PC-9 (cell line): ENCODE results near the gene PLXDC2. TPM values are rescaled to one million over a fixed set of nuclear protein-coding genes. Genes with fewer than 3 reads are reported as not detected.

Source experiments
- BruUV-seq: library from RNA; stranded (reverse); fragments of 400-500 nt; replicated peaks from 2 replicates; lab custom pipeline; 2021; lab: Mats Ljungman, UMichigan
- CTCF ChIA-PET: fragments of 300-600 bp; sonication (Branson Sonifier 250); formaldehyde crosslinking; loops from one replicate; lab custom pipeline; 2022; ENCODE audit warnings: antibody characterized with exemption; lab: Charles Lee
- POLR2A ChIA-PET: fragments of 300-600 bp; sonication (Branson Sonifier 250); formaldehyde crosslinking; loops from one replicate; lab custom pipeline; 2022; ENCODE audit warnings: antibody characterized with exemption; ENCODE audit not compliant: unreplicated experiment; lab: Charles Lee
- DNase-seq, 2 experiments: peaks; one replicate each; pipeline versions ENCODE4 v3.0.0 to v3.0.0-alpha.2; 2015 to 2022; ENCODE audit warnings: mixed read lengths in 1 of 2
- H2AFZ ChIP-seq: fragments of 200-600 bp; sonication (generic); 2 replicates; pipeline ENCODE4 v1.8.1; 2017; ENCODE audit warnings: antibody characterized with exemption
- H3F3A ChIP-seq: fragments of 200-600 bp; sonication (generic); 2 replicates; pipeline ENCODE4 v1.8.1; 2017; ENCODE audit warnings: antibody characterized with exemption, mild to moderate bottlenecking, low read depth; ENCODE audit not compliant: insufficient read depth
- H3K27ac ChIP-seq: fragments of 200-600 bp; sonication (generic); 2 replicates; pipeline ENCODE4 v1.6.1; 2016; ENCODE audit warnings: mixed run types
- H3K27me3 ChIP-seq: fragments of 200-600 bp; sonication (generic); 2 replicates; pipeline ENCODE4 v1.6.1; 2016; ENCODE audit warnings: low read depth, mixed run types; ENCODE audit not compliant: insufficient read depth
- H3K36me3 ChIP-seq: fragments of 200-600 bp; sonication (generic); 2 replicates; pipeline ENCODE4 v1.6.1; 2016; ENCODE audit warnings: low read depth, mixed run types
- H3K4me1 ChIP-seq: fragments of 200-600 bp; sonication (generic); replicated peaks from 2 replicates; pipeline ENCODE4 v1.6.1; 2016; ENCODE audit warnings: mixed run types; ENCODE audit not compliant: insufficient read depth
- H3K4me2 ChIP-seq: fragments of 200-600 bp; sonication (generic); 2 replicates; pipeline ENCODE4 v1.6.1; 2017; ENCODE audit warnings: mixed run types
- H3K4me3 ChIP-seq: fragments of 200-600 bp; sonication (generic); 2 replicates; pipeline ENCODE4 v1.6.1; 2016; ENCODE audit warnings: mixed run types
- H3K79me2 ChIP-seq: fragments of 200-600 bp; sonication (generic); 2 replicates; pipeline ENCODE4 v1.6.1; 2017; ENCODE audit warnings: low read depth, mixed run types
- H3K9me2 ChIP-seq: fragments of 200-600 bp; sonication (generic); 2 replicates; pipeline ENCODE4 v1.8.1; 2017; ENCODE audit warnings: mild to moderate bottlenecking; ENCODE audit not compliant: insufficient read depth
- H3K9me3 ChIP-seq: fragments of 200-600 bp; sonication (generic); 2 replicates; pipeline ENCODE4 v1.8.1; 2016; ENCODE audit warnings: low read depth; ENCODE audit not compliant: insufficient read depth
- H4K20me1 ChIP-seq: fragments of 200-600 bp; sonication (generic); 2 replicates; pipeline ENCODE4 v1.8.1; 2017; ENCODE audit not compliant: insufficient read depth
- EZH2 ChIP-seq: fragments of 200-600 bp; sonication (generic); IDR thresholded peaks from 2 replicates; pipeline ENCODE4 v1.8.0; 2017; ENCODE audit warnings: antibody characterized with exemption, low read depth
- intact Hi-C: fragments of 100-400 bp; cut with micrococcal nuclease; formaldehyde crosslinking; loops from one replicate; pipeline ENCODE4 v1.10.0; 2022; ENCODE audit not compliant: unreplicated experiment
- total RNA-seq: library from RNA; stranded (reverse); gene quantifications from 2 replicates; pipeline ENCODE4 v1.2.3, GENCODE V29; 2021
- TF ChIP-seq, protein P1 (sequence below): fragments of 200-600 bp; sonication (generic); conservative IDR thresholded peaks from 2 replicates; pipeline ENCODE4 v1.6.1; 2017; ENCODE audit warnings: mixed run types, antibody characterized with exemption, mild to moderate bottlenecking, moderate library complexity

The PLXDC2 gene
- total RNA-seq, 1 experiment from 2014 or later, result not detected

DNA sequence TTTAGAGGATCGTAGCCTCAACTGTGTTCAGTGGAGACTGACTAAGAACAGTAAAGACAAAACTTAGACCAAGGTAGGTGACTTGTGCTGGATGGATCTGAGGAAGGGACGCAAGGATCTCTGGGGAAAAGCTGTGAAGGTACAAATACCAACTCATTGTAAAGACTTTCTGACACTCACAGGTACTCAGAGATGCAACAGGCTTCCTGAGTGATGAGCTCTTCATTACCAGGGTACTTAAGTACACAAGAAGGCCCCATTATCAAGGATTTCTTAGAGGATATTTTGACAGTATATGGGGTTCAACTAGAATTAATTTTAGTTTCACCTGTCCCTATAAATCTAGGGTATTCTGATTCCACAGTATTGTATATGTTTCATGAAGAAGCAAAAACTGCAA, 440.7 kb downstream of the PLXDC2 start:
- no peaks in the 10 kb centered on the region for H3F3A ChIP-seq
- ChIA-PET CTCF (no interaction called here), POLR2A (no interaction called here)
- no peak overlapping the region for H3K4me2 ChIP-seq
- H3K4me1 ChIP-seq, result no peaks in the 10 kb centered on the region
- intact Hi-C loops, result no loop called here
- no peaks in the 10 kb centered on the region for H3K9me2 ChIP-seq
- H3K9me3 ChIP-seq, result no peaks in the 10 kb centered on the region
- H2AFZ ChIP-seq, result no peak overlapping the region
- H3K36me3 ChIP-seq, result no peaks in the 10 kb centered on the region
- TF ChIP-seq EZH2, result no peak
- TF ChIP-seq, protein P1, sequence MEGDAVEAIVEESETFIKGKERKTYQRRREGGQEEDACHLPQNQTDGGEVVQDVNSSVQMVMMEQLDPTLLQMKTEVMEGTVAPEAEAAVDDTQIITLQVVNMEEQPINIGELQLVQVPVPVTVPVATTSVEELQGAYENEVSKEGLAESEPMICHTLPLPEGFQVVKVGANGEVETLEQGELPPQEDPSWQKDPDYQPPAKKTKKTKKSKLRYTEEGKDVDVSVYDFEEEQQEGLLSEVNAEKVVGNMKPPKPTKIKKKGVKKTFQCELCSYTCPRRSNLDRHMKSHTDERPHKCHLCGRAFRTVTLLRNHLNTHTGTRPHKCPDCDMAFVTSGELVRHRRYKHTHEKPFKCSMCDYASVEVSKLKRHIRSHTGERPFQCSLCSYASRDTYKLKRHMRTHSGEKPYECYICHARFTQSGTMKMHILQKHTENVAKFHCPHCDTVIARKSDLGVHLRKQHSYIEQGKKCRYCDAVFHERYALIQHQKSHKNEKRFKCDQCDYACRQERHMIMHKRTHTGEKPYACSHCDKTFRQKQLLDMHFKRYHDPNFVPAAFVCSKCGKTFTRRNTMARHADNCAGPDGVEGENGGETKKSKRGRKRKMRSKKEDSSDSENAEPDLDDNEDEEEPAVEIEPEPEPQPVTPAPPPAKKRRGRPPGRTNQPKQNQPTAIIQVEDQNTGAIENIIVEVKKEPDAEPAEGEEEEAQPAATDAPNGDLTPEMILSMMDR, result no peak
- H3K79me2 ChIP-seq, result no peaks in the 10 kb centered on the region
- no peaks in the 10 kb centered on the region for H4K20me1 ChIP-seq
- H3K4me3 ChIP-seq, result no peak overlapping the region
- H3K27me3 ChIP-seq, result no peaks in the 10 kb centered on the region
- DNase-seq, result no peak
- BruUV-seq, result no TSS peak
- no peak overlapping the region for H3K27ac ChIP-seq

DNA sequence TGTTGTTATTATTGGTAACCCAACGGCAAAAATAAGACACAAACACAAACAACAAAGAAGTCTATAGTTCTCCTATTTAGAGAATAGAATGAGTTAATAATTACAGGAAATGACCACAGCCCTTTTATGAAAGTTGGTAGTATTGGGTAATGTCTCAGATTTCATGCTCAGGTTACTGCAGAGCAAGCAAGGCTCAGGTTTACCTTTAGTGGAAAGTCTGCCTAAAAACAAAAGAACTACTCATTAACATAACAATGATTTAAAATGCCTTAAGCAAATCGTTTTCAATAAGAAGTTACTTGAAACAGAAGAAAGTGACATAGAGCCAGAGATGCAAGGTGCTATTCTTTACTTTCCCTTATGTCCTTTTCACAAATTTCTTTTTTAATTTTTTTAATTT, 441.2 kb downstream of the PLXDC2 start:
- H3K9me3 ChIP-seq, result no peaks in the 10 kb centered on the region
- H3K4me1 ChIP-seq, result no peaks in the 10 kb centered on the region
- no peak overlapping the region for H3K27ac ChIP-seq
- H3K4me2 ChIP-seq, result no peak overlapping the region
- no peaks in the 10 kb centered on the region for H3K9me2 ChIP-seq
- ChIA-PET POLR2A (no interaction called here), CTCF (no interaction called here)
- H3K79me2 ChIP-seq, result no peaks in the 10 kb centered on the region
- intact Hi-C loops, result no loop called here
- no peaks in the 10 kb centered on the region for H3F3A ChIP-seq
- no peaks in the 10 kb centered on the region for H3K36me3 ChIP-seq
- no peak for DNase-seq
- TF ChIP-seq EZH2, result no peak
- TF ChIP-seq, protein P1, result no peak
- BruUV-seq, result no TSS peak
- no peaks in the 10 kb centered on the region for H3K27me3 ChIP-seq
- no peak overlapping the region for H2AFZ ChIP-seq
- H3K4me3 ChIP-seq, result no peak overlapping the region
- H4K20me1 ChIP-seq, result no peaks in the 10 kb centered on the region

DNA sequence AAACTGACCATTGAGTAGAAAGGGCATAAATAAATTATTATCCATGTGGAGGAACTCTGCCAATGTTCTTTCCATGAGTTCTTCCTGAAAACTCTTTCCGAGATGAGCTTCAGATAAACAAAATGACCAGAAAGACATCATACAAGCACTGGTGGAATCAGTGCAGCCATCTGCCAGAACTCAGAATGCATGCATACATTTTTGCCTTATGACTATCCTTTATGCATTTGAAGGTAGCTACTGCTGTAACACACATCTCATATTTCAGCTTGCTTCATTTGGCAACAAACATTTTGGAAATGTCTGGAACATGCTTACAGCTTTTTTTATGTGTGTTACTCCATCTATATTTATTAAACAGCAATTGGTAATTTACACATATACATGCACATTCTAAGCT, 448.9 kb downstream of the PLXDC2 start:
- H3F3A ChIP-seq, result no peaks in the 10 kb centered on the region
- H2AFZ ChIP-seq, result no peak overlapping the region
- H3K9me2 ChIP-seq, result no peaks in the 10 kb centered on the region
- ChIA-PET POLR2A (no interaction called here), CTCF (no interaction called here)
- H4K20me1 ChIP-seq, result no peaks in the 10 kb centered on the region
- no peaks in the 10 kb centered on the region for H3K27me3 ChIP-seq
- H3K36me3 ChIP-seq, result no peaks in the 10 kb centered on the region
- TF ChIP-seq, protein P1, result no peak
- TF ChIP-seq EZH2, result no peak
- intact Hi-C loops, result no loop called here
- no peak overlapping the region for H3K4me3 ChIP-seq
- no peaks in the 10 kb centered on the region for H3K9me3 ChIP-seq
- no peaks in the 10 kb centered on the region for H3K4me1 ChIP-seq
- DNase-seq, result no peak
- no TSS peak for BruUV-seq
- no peak overlapping the region for H3K4me2 ChIP-seq
- H3K27ac ChIP-seq, result no peak overlapping the region
- no peaks in the 10 kb centered on the region for H3K79me2 ChIP-seq
